H9 (cell line): ENCODE data around the gene TBC1D19. TPM values are rescaled to one million over a fixed set of nuclear protein-coding genes. Genes with fewer than 3 reads are reported as not detected.

Source experiments
- DNase-seq: peaks from one replicate; pipeline ENCODE4 v3.0.0-alpha.2; 2017
- H2AFZ ChIP-seq: one replicate; pipeline ENCODE4 v1.6.1; 2013; ENCODE audit warnings: mild to moderate bottlenecking, low read length, control low read depth, moderate library complexity
- H2AK5ac ChIP-seq: 2 replicates; pipeline ENCODE4 v1.6.1; 2013; ENCODE audit warnings: low read length, control low read depth, mixed read lengths; ENCODE audit not compliant: insufficient read length
- H2BK120ac ChIP-seq: one replicate; pipeline ENCODE4 v1.6.1; 2013; ENCODE audit warnings: low read depth, mild to moderate bottlenecking, low read length, control low read depth, inconsistent platforms; ENCODE audit not compliant: poor library complexity, severe bottlenecking
- H2BK12ac ChIP-seq: 2 replicates; pipeline ENCODE4 v1.6.1; 2013; ENCODE audit warnings: low read length, control low read depth, mixed read lengths, low read depth; ENCODE audit not compliant: insufficient read length
- H2BK15ac ChIP-seq: 2 replicates; pipeline ENCODE4 v1.6.1; 2013; ENCODE audit warnings: low read depth, low read length, control low read depth
- H2BK20ac ChIP-seq: one replicate; pipeline ENCODE4 v1.6.1; 2013; ENCODE audit warnings: low read depth, mild to moderate bottlenecking, low read length, control low read depth, inconsistent platforms; ENCODE audit not compliant: poor library complexity, severe bottlenecking
- H2BK5ac ChIP-seq: 2 replicates; pipeline ENCODE4 v1.6.1; 2013; ENCODE audit warnings: low read length, control low read depth, mixed read lengths; ENCODE audit not compliant: insufficient read length
- H3K14ac ChIP-seq: 2 replicates; pipeline ENCODE4 v1.6.1; 2013; ENCODE audit warnings: low read length, control low read depth; ENCODE audit not compliant: insufficient read depth
- H3K18ac ChIP-seq: 2 replicates; pipeline ENCODE4 v1.6.1; 2013; ENCODE audit warnings: low read depth, mild to moderate bottlenecking, mixed read lengths, low read length, control low read depth; ENCODE audit not compliant: insufficient read length
- H3K23ac ChIP-seq: 2 replicates; pipeline ENCODE4 v1.6.1; 2013; ENCODE audit warnings: low read length, control low read depth, mixed read lengths, low read depth; ENCODE audit not compliant: insufficient read length
- H3K23me2 ChIP-seq: 2 replicates; pipeline ENCODE4 v1.6.1; 2013; ENCODE audit warnings: low read depth, mild to moderate bottlenecking, mixed read lengths, low read length, control low read depth; ENCODE audit not compliant: insufficient read length, poor library complexity, severe bottlenecking
- H3K27ac ChIP-seq: 2 replicates; pipeline ENCODE4 v1.5.1; 2013; ENCODE audit warnings: low read length, control low read depth, mixed read lengths, low read depth; ENCODE audit not compliant: insufficient read length
- H3K27me3 ChIP-seq: 2 replicates; pipeline ENCODE4 v1.6.1; 2013; ENCODE audit warnings: low read length, control low read depth, inconsistent platforms; ENCODE audit not compliant: insufficient read depth
- H3K4ac ChIP-seq: 2 replicates; pipeline ENCODE4 v1.6.1; 2013; ENCODE audit warnings: low read depth, mild to moderate bottlenecking, control low read depth, inconsistent platforms, low read length, moderate library complexity
- H3K4me1 ChIP-seq: 2 replicates; pipeline ENCODE4 v1.6.1; 2013; ENCODE audit warnings: low read length, control low read depth, inconsistent platforms; ENCODE audit not compliant: insufficient read depth
- H3K4me2 ChIP-seq: 2 replicates; pipeline ENCODE4 v1.6.1; 2013; ENCODE audit warnings: low read length, control low read depth, mixed read lengths; ENCODE audit not compliant: insufficient read length, insufficient read depth
- H3K56ac ChIP-seq: 2 replicates; pipeline ENCODE4 v1.6.1; 2013; ENCODE audit warnings: low read depth, mild to moderate bottlenecking, mixed read lengths, low read length, control low read depth; ENCODE audit not compliant: insufficient read length
- H3K79me1 ChIP-seq: 2 replicates; pipeline ENCODE4 v1.6.1; 2013; ENCODE audit warnings: low read depth, mild to moderate bottlenecking, moderate library complexity, low read length, control low read depth, inconsistent platforms; ENCODE audit not compliant: insufficient read depth, poor library complexity, severe bottlenecking
- H3K79me2 ChIP-seq: 2 replicates; pipeline ENCODE4 v1.6.1; 2013; ENCODE audit warnings: low read length, control low read depth, inconsistent platforms; ENCODE audit not compliant: insufficient read depth
- H3K9ac ChIP-seq: 2 replicates; pipeline ENCODE4 v1.6.1; 2013; ENCODE audit warnings: low read length, control low read depth, mixed read lengths; ENCODE audit not compliant: insufficient read length; ENCODE audit errors: extremely low read depth
- H3K9me3 ChIP-seq: one replicate; pipeline ENCODE4 v1.6.1; 2013; ENCODE audit warnings: low read depth, low read length, inconsistent platforms; ENCODE audit not compliant: control insufficient read depth
- H3T11ph ChIP-seq: one replicate; pipeline ENCODE4 v1.6.1; 2013; ENCODE audit warnings: mild to moderate bottlenecking, low read length, control low read depth, inconsistent platforms
- H4K20me1 ChIP-seq: one replicate; pipeline ENCODE4 v1.6.1; 2013; ENCODE audit not compliant: control insufficient read depth, insufficient read length, insufficient read depth
- H4K5ac ChIP-seq: 2 replicates; pipeline ENCODE4 v1.6.1; 2013; ENCODE audit warnings: low read depth, mild to moderate bottlenecking, mixed read lengths, low read length, control low read depth; ENCODE audit not compliant: insufficient read length
- H4K8ac ChIP-seq: replicated peaks from 2 replicates; pipeline ENCODE4 v1.6.1; 2013; ENCODE audit warnings: low read length, control low read depth, mixed read lengths, low read depth; ENCODE audit not compliant: insufficient read length
- H4K91ac ChIP-seq: 2 replicates; pipeline ENCODE4 v1.6.1; 2013; ENCODE audit warnings: low read depth, mild to moderate bottlenecking, moderate library complexity, mixed read lengths, low read length, control low read depth; ENCODE audit not compliant: insufficient read length
- H3K27ac Mint-ChIP-seq, 3 experiments: 2 replicates in 2 of 3; 3 replicates in 1 of 3; pipeline ENCODE4 v1.8.0; 2020 to 2021; ENCODE audit warnings: mixed read lengths in 3 of 3, mild to moderate bottlenecking in 1 of 3, moderate library complexity in 1 of 3
- H3K27me3 Mint-ChIP-seq: 2 replicates; pipeline ENCODE4 v1.8.0; 2021; ENCODE audit warnings: low read depth, mild to moderate bottlenecking, moderate library complexity, mixed read lengths
- H3K36me3 Mint-ChIP-seq, 3 experiments: 2 replicates in 2 of 3; 3 replicates in 1 of 3; pipeline ENCODE4 v1.8.0; 2020 to 2021; ENCODE audit warnings: low read depth in 3 of 3, mixed read lengths in 3 of 3; ENCODE audit not compliant: insufficient read depth in 1 of 3
- H3K4me1 Mint-ChIP-seq, 2 experiments: 2 replicates each; pipeline ENCODE4 v1.8.0; 2020; ENCODE audit warnings: mixed read lengths in 2 of 2
- H3K4me3 Mint-ChIP-seq, 2 experiments: 2 replicates in 1 of 2; 3 replicates in 1 of 2; pipeline ENCODE4 v1.8.0; 2020 to 2021; ENCODE audit warnings: mild to moderate bottlenecking in 2 of 2, mixed read lengths in 2 of 2, moderate library complexity in 1 of 2
- H3K9me3 Mint-ChIP-seq, 2 experiments: 2 replicates in 1 of 2; 3 replicates in 1 of 2; pipeline ENCODE4 v1.8.0; 2020; ENCODE audit warnings: mild to moderate bottlenecking in 2 of 2, mixed read lengths in 2 of 2, moderate library complexity in 1 of 2
- CTCF ChIP-seq: fragments of 200-600 bp; sonication (generic); conservative IDR thresholded peaks from 3 replicates; pipeline ENCODE4 v1.8.0; 2021; ENCODE audit warnings: antibody characterized with exemption, mild to moderate bottlenecking
- WGBS: extraction: QIAGEN DNeasy Blood & Tissue Kit; methylation state at CpG from one replicate; pipeline ENCODE4 v1.1.7; 2013; ENCODE audit warnings: missing lambda C conversion rate, low lambda C conversion rate, mixed read lengths; ENCODE audit not compliant: insufficient read length; ENCODE audit errors: extremely low coverage; 5-methylcytosine and 5-hydroxymethylcytosine counted together
- total RNA-seq: library from RNA; stranded (reverse); gene quantifications from 2 replicates; pipeline ENCODE4 v1.2.1, GENCODE V29; 2021

Gene TBC1D19
- total RNA-seq, 1 experiment from 2014 or later: 3.2 TPM

- no peak overlapping the region for H2BK120ac ChIP-seq
- no peak overlapping the region for H4K91ac ChIP-seq
- H2AK5ac ChIP-seq: no peak overlapping the region
- H2BK15ac ChIP-seq: no peak overlapping the region
- H3T11ph ChIP-seq: no peak overlapping the region
- no peaks in the 10 kb centered on the region for H3K4me1 ChIP-seq
- H4K5ac ChIP-seq: no peak overlapping the region
- no peaks in the 10 kb centered on the region for H3K79me2 ChIP-seq
- no peaks in the 10 kb centered on the region for H3K27me3 ChIP-seq
- Mint-ChIP-seq H3K36me3 (no peaks in the 10 kb centered on the region), H3K4me3 (no peak overlapping the region), H3K4me1 (no peaks in the 10 kb centered on the region), H3K27me3 (no peaks in the 10 kb centered on the region), H3K27ac (no peak overlapping the region), H3K9me3 (no peaks in the 10 kb centered on the region)
- H3K14ac ChIP-seq: no peak overlapping the region
- no peak overlapping the region for H2BK12ac ChIP-seq
- TF ChIP-seq CTCF: no peak
- H3K9me3 ChIP-seq: no peaks in the 10 kb centered on the region
- no peaks in the 10 kb centered on the region for H3K23me2 ChIP-seq
- H3K56ac ChIP-seq: no peak overlapping the region
- no peak overlapping the region for H3K23ac ChIP-seq
- DNase-seq: no peak
- no peak overlapping the region for H3K18ac ChIP-seq
- no peak overlapping the region for H2AFZ ChIP-seq
- H4K20me1 ChIP-seq: no peaks in the 10 kb centered on the region
- H3K27ac ChIP-seq: no peak overlapping the region
- no peak overlapping the region for H4K8ac ChIP-seq
- H3K4ac ChIP-seq: no peak overlapping the region
- H3K79me1 ChIP-seq: no peaks in the 10 kb centered on the region
- no CpG with 5 or more reads among the region's 1 CpG for WGBS
- no peak overlapping the region for H3K4me2 ChIP-seq
- H2BK5ac ChIP-seq: no peak overlapping the region
- H3K9ac ChIP-seq: no peak overlapping the region
- no peak overlapping the region for H2BK20ac ChIP-seq
These were observed 17.3 kb downstream of the TBC1D19 start for GRCh38 chr4:26601204-26601603.
